Natural killer cell (primary cell): ENCODE data around the gene ROBO1. TPM values are rescaled to one million over a fixed set of nuclear protein-coding genes. Genes with fewer than 3 reads are reported as not detected.

ENCODE experiments used
- ATAC-seq, 3 donors: fragments of 150-1000 bp in 2 of 3; fragments of 200-7000 bp in 1 of 3; cut with Tn5 transposase; 1 replicate in 1 of 3; 2 replicates in 2 of 3; pipeline ENCODE4 v1.10.0; 2021; ENCODE audit warnings: mild to moderate bottlenecking in 2 of 3, moderate library complexity in 2 of 3
- DNase-seq, 2 donors: peaks; one replicate each; pipeline versions ENCODE4 v3.0.0 to v3.0.0-alpha.2; 2013 to 2021; ENCODE audit warnings: mixed read lengths in 1 of 2
- H3K27ac ChIP-seq: one replicate; pipeline ENCODE4 v1.5.1; 2013; ENCODE audit warnings: mild to moderate bottlenecking, low read length
- H3K27me3 ChIP-seq: one replicate; pipeline ENCODE4 v1.6.1; 2013; ENCODE audit warnings: low read length; ENCODE audit not compliant: control insufficient read depth, insufficient read depth
- H3K36me3 ChIP-seq: one replicate; pipeline ENCODE4 v1.6.1; 2013; ENCODE audit warnings: low read length; ENCODE audit not compliant: control insufficient read depth, insufficient read depth
- H3K4me1 ChIP-seq: one replicate; pipeline ENCODE4 v1.6.1; 2013; ENCODE audit warnings: low read length; ENCODE audit not compliant: control insufficient read depth, insufficient read depth
- H3K4me3 ChIP-seq: one replicate; pipeline ENCODE4 v1.5.1; 2013; ENCODE audit warnings: low read length
- H3K9me3 ChIP-seq: one replicate; pipeline ENCODE4 v1.6.1; 2013; ENCODE audit warnings: low read length; ENCODE audit not compliant: control insufficient read depth, insufficient read depth
- H3K27ac Mint-ChIP-seq, 2 donors: one replicate each; pipeline ENCODE4 v1.8.0; 2022; ENCODE audit warnings: mild to moderate bottlenecking in 2 of 2, mixed read lengths in 2 of 2, moderate library complexity in 1 of 2
- H3K27me3 Mint-ChIP-seq, 2 donors: one replicate each; pipeline ENCODE4 v1.8.0; 2022; ENCODE audit warnings: low read depth in 2 of 2, mixed read lengths in 2 of 2
- H3K36me3 Mint-ChIP-seq: one replicate; pipeline ENCODE4 v1.8.0; 2022; ENCODE audit warnings: mixed read lengths
- H3K4me1 Mint-ChIP-seq, 2 donors: one replicate each; pipeline ENCODE4 v1.8.0; 2022; ENCODE audit warnings: mixed read lengths in 2 of 2
- H3K4me3 Mint-ChIP-seq: one replicate; pipeline ENCODE4 v1.8.0; 2022; ENCODE audit warnings: mild to moderate bottlenecking, moderate library complexity, mixed read lengths
- H3K9me3 Mint-ChIP-seq, 2 donors: one replicate each; pipeline ENCODE4 v1.8.0; 2022; ENCODE audit warnings: mixed read lengths in 2 of 2
- CTCF ChIP-seq: fragments of 200-600 bp; IDR thresholded peaks from one replicate; pipeline ENCODE4 v1.8.0; 2022; ENCODE audit warnings: antibody characterized with exemption
- WGBS: methylation state at CpG from one replicate; pipeline ENCODE4 v1.1.7; 2013; ENCODE audit warnings: missing lambda C conversion rate; ENCODE audit not compliant: insufficient coverage; 5-methylcytosine and 5-hydroxymethylcytosine counted together
- intact Hi-C: fragments of 100-400 bp; cut with micrococcal nuclease; formaldehyde crosslinking; loops from one replicate; pipeline ENCODE4 v1.14.2; 2022
- total RNA-seq, 4 donors: library from RNA; stranded (reverse); fragments of 120-200 nt in 1 of 4; gene quantifications; one replicate each; pipeline versions ENCODE4 v1.2.3 to v1.2.4, GENCODE V29; 2013 to 2022

The ROBO1 gene
- total RNA-seq, 3 donors from 2014 or later (not counting 1 experiment from before 2014, with no cell fraction given): 0.07 TPM; not detected in 2

GRCh38 chr3:78860567-78860966 is 907.2 kb downstream of the ROBO1 start:
- Mint-ChIP-seq H3K36me3 (peaks cover 5% of the 10 kb centered on the region), H3K27me3 (no peaks in the 10 kb centered on the region), H3K4me1 (no peaks in the 10 kb centered on the region), H3K9me3 (peaks cover 14 to 21% of the 10 kb centered on the region in 2 donors), H3K27ac (no peak overlapping the region), H3K4me3 (no peak overlapping the region)
- intact Hi-C loops: no loop called here
- no peaks in the 10 kb centered on the region for H3K36me3 ChIP-seq
- H3K4me1 ChIP-seq: no peaks in the 10 kb centered on the region
- no peak for TF ChIP-seq CTCF
- 89% methylated on average over 4 of the region's 4 CpGs for WGBS
- DNase-seq (no peak), ATAC-seq (no peak)
- no peak overlapping the region for H3K27ac ChIP-seq
- no peaks in the 10 kb centered on the region for H3K9me3 ChIP-seq
- no peak overlapping the region for H3K4me3 ChIP-seq
- no peaks in the 10 kb centered on the region for H3K27me3 ChIP-seq

GRCh38 chr3:78858910-78859309 is 908.9 kb downstream of the ROBO1 start:
- Mint-ChIP-seq H3K27me3 (no peaks in the 10 kb centered on the region), H3K9me3 (peaks cover 14 to 21% of the 10 kb centered on the region in 2 donors), H3K4me3 (no peak overlapping the region), H3K36me3 (peaks cover 5% of the 10 kb centered on the region), H3K4me1 (no peaks in the 10 kb centered on the region), H3K27ac (no peak overlapping the region)
- Histone ChIP-seq H3K4me1 (no peaks in the 10 kb centered on the region), H3K9me3 (no peaks in the 10 kb centered on the region), H3K27me3 (no peaks in the 10 kb centered on the region), H3K4me3 (no peak overlapping the region), H3K27ac (no peak overlapping the region), H3K36me3 (no peaks in the 10 kb centered on the region)
- intact Hi-C loops: no loop called here
- no peak for TF ChIP-seq CTCF
- WGBS: 76% methylated on average over 4 of the region's 4 CpGs
- DNase-seq (no peak), ATAC-seq (no peak)

- no peaks in the 10 kb centered on the region for H3K4me1 Mint-ChIP-seq
- peaks cover 5% of the 10 kb centered on the region for H3K36me3 Mint-ChIP-seq
- H3K9me3 Mint-ChIP-seq: peaks cover 14 to 20% of the 10 kb centered on the region in 2 donors
- WGBS: 71% methylated on average over 1 of the region's 1 CpG
- Histone ChIP-seq H3K4me1 (no peaks in the 10 kb centered on the region), H3K9me3 (no peaks in the 10 kb centered on the region), H3K36me3 (no peaks in the 10 kb centered on the region), H3K4me3 (no peak overlapping the region), H3K27me3 (no peaks in the 10 kb centered on the region), H3K27ac (no peak overlapping the region)
- intact Hi-C loops: no loop called here
- ATAC-seq: no peak
- no peaks in the 10 kb centered on the region for H3K27me3 Mint-ChIP-seq
- TF ChIP-seq CTCF: no peak
- DNase-seq: no peak
- no peak overlapping the region for H3K27ac Mint-ChIP-seq
- H3K4me3 Mint-ChIP-seq: no peak overlapping the region
Observed at GRCh38 chr3:78858174-78858573, 909.6 kb downstream of the ROBO1 start.

GRCh38 chr3:78857494-78858111 is 910.2 kb downstream of the ROBO1 start:
- H3K27ac Mint-ChIP-seq: no peak overlapping the region
- no peak overlapping the region for H3K4me3 Mint-ChIP-seq
- Histone ChIP-seq H3K9me3 (no peaks in the 10 kb centered on the region), H3K4me1 (no peaks in the 10 kb centered on the region), H3K27me3 (no peaks in the 10 kb centered on the region), H3K4me3 (no peak overlapping the region), H3K27ac (no peak overlapping the region), H3K36me3 (no peaks in the 10 kb centered on the region)
- H3K9me3 Mint-ChIP-seq: peaks cover 17 to 24% of the 10 kb centered on the region in 2 donors
- TF ChIP-seq CTCF: no peak
- intact Hi-C loops: no loop called here
- peaks cover 5% of the 10 kb centered on the region for H3K36me3 Mint-ChIP-seq
- no peaks in the 10 kb centered on the region for H3K27me3 Mint-ChIP-seq
- no peaks in the 10 kb centered on the region for H3K4me1 Mint-ChIP-seq
- WGBS: 79% methylated on average over 5 of the region's 6 CpGs
- ATAC-seq (no peak), DNase-seq (no peak)
